ENCODE measurements around the gene C3orf52. TPM values are rescaled to one million over a fixed set of nuclear protein-coding genes. Genes with fewer than 3 reads are reported as not detected.
"Not testable (repeated sequence)": the region's sequence is repeated elsewhere in the genome, so short reads cannot be mapped to it uniquely, and the experiment has no call there.

The C3orf52 gene, protein sequence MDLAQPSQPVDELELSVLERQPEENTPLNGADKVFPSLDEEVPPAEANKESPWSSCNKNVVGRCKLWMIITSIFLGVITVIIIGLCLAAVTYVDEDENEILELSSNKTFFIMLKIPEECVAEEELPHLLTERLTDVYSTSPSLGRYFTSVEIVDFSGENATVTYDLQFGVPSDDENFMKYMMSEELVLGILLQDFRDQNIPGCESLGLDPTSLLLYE
- 1.9 TPM for polyA plus RNA-seq (2012; ENCODE audit: low read depth, missing spikeins)

GRCh38 chr3:112086076-112086854, at the start of gene C3orf52:
Gene C3orf52, plus strand, starts transcription at chr3:112086389. Its CDS starts 19 bp downstream, at chr3:112086408.
- TF ChIP-seq SPI1 (IDR thresholded peaks at IDR 0.05; ENCODE audit: low read depth, low read length), result no peak
- no peak for TF ChIP-seq POLR2A (IDR thresholded peaks at IDR 0.05; ENCODE audit: low read depth, low read length)
- TF ChIP-seq POLR2AphosphoS5 (IDR thresholded peaks at IDR 0.05; ENCODE audit: low read depth, low read length), result no peak
- TF ChIP-seq POU2F2 (IDR thresholded peaks at IDR 0.05; ENCODE audit: low read depth, low read length), result no peak
- TF ChIP-seq TAF1 (IDR thresholded peaks at IDR 0.05; ENCODE audit: low read depth, low read length), result no peak
- no peak for TF ChIP-seq PAX5 (IDR thresholded peaks at IDR 0.05; ENCODE audit: insufficient read depth, low read length, severe bottlenecking)
- peak; percentile 85 for FAIRE-seq

GRCh38 chr3:112037194-112037593, 49.0 kb upstream of the C3orf52 start:
- not testable (repeated sequence) for FAIRE-seq; DNase-seq (ENCODE audit: insufficient read length, low spot score)

More at GRCh38 chr3:112086076-112086854, at the start of gene C3orf52:
- peak; percentile 68 for DNase-seq (ENCODE audit: insufficient read length, low spot score)

- no peak for DNase-seq (ENCODE audit: insufficient read length, low spot score)
- FAIRE-seq, result no peak
- TF ChIP-seq TAF1 (IDR thresholded peaks at IDR 0.05; ENCODE audit: low read depth, low read length) (no peak), SPI1 (IDR thresholded peaks at IDR 0.05; ENCODE audit: low read depth, low read length) (peak; percentile 86)
Measured at GRCh38 chr3:112038863-112039262, 47.3 kb upstream of the C3orf52 start.

GRCh38 chr3:112041321-112041720, 44.9 kb upstream of the C3orf52 start:
- no peak for DNase-seq (ENCODE audit: insufficient read length, low spot score)
- no peak for FAIRE-seq
- no peak for TF ChIP-seq SPI1 (IDR thresholded peaks at IDR 0.05; ENCODE audit: low read depth, low read length)
- no peak for TF ChIP-seq POLR2AphosphoS5 (IDR thresholded peaks at IDR 0.05; ENCODE audit: low read depth, low read length)
- TF ChIP-seq PAX5 (IDR thresholded peaks at IDR 0.05; ENCODE audit: insufficient read depth, low read length, severe bottlenecking), result no peak
- TF ChIP-seq POU2F2 (IDR thresholded peaks at IDR 0.05; ENCODE audit: low read depth, low read length), result no peak

- FAIRE-seq (peak; percentile 64), DNase-seq (ENCODE audit: insufficient read length, low spot score) (no peak)
- TF ChIP-seq TAF1 (IDR thresholded peaks at IDR 0.05; ENCODE audit: low read depth, low read length) (no peak), PAX5 (IDR thresholded peaks at IDR 0.05; ENCODE audit: insufficient read depth, low read length, severe bottlenecking) (no peak)
Measured at GRCh38 chr3:112042842-112043280, 43.3 kb upstream of the C3orf52 start.

DNA sequence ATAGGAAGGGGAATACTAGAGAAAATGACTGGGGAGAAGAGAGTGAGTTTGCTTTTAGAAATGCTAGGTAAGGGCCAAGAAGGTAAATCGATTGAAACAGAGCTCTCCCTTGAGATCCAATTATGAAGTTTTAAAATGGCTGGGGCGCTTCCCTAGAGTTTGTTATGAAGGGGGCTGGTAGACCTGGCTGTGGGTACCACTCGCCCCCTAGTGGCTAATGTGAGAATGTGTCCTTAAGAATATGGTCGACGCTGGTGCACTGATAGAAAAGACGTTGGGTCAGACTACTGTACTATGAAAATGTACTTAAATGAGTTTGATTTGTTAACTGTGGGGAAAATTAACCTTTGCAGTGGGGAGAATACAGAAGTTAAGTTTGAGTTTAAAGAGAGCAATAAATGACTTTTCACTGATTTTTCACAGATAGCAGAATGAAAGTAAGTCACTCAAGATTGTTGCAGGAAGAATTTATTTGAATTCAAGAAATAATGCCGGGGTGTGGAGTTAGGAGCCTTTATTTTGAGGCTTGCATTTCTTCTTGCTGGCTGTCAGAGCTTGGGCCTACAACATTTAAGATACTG, 42.5 kb upstream of the C3orf52 start:
- FAIRE-seq, result peak; percentile 88
- DNase-seq (ENCODE audit: insufficient read length, low spot score), result peak; percentile 24
- TF ChIP-seq TAF1 (IDR thresholded peaks at IDR 0.05; ENCODE audit: low read depth, low read length) (no peak), POLR2A (IDR thresholded peaks at IDR 0.05; ENCODE audit: low read depth, low read length) (no peak), POU2F2 (IDR thresholded peaks at IDR 0.05; ENCODE audit: low read depth, low read length) (no peak), PAX5 (IDR thresholded peaks at IDR 0.05; ENCODE audit: insufficient read depth, low read length, severe bottlenecking) (no peak), SPI1 (IDR thresholded peaks at IDR 0.05; ENCODE audit: low read depth, low read length) (no peak), POLR2AphosphoS5 (IDR thresholded peaks at IDR 0.05; ENCODE audit: low read depth, low read length) (no peak)

- DNase-seq (ENCODE audit: insufficient read length, low spot score) (no peak), FAIRE-seq (no peak)
- no peak for TF ChIP-seq SPI1 (IDR thresholded peaks at IDR 0.05; ENCODE audit: low read depth, low read length)
Measured at GRCh38 chr3:112046599-112046998, 39.6 kb upstream of the C3orf52 start.

- FAIRE-seq (no peak), DNase-seq (ENCODE audit: insufficient read length, low spot score) (no peak)
- TF ChIP-seq TAF1 (IDR thresholded peaks at IDR 0.05; ENCODE audit: low read depth, low read length) (no peak), PAX5 (IDR thresholded peaks at IDR 0.05; ENCODE audit: insufficient read depth, low read length, severe bottlenecking) (no peak), POLR2A (IDR thresholded peaks at IDR 0.05; ENCODE audit: low read depth, low read length) (no peak), POLR2AphosphoS5 (IDR thresholded peaks at IDR 0.05; ENCODE audit: low read depth, low read length) (no peak), POU2F2 (IDR thresholded peaks at IDR 0.05; ENCODE audit: low read depth, low read length) (no peak), SPI1 (IDR thresholded peaks at IDR 0.05; ENCODE audit: low read depth, low read length) (no peak)
Measured at GRCh38 chr3:112047264-112047663, 38.9 kb upstream of the C3orf52 start.

- FAIRE-seq, result no peak
- TF ChIP-seq POLR2A (IDR thresholded peaks at IDR 0.05; ENCODE audit: low read depth, low read length) (no peak), POU2F2 (IDR thresholded peaks at IDR 0.05; ENCODE audit: low read depth, low read length) (no peak), PAX5 (IDR thresholded peaks at IDR 0.05; ENCODE audit: insufficient read depth, low read length, severe bottlenecking) (no peak), TAF1 (IDR thresholded peaks at IDR 0.05; ENCODE audit: low read depth, low read length) (no peak), POLR2AphosphoS5 (IDR thresholded peaks at IDR 0.05; ENCODE audit: low read depth, low read length) (no peak), SPI1 (IDR thresholded peaks at IDR 0.05; ENCODE audit: low read depth, low read length) (no peak)
- DNase-seq (ENCODE audit: insufficient read length, low spot score), result no peak
Measured at GRCh38 chr3:112048911-112049310, 37.3 kb upstream of the C3orf52 start.

DNA sequence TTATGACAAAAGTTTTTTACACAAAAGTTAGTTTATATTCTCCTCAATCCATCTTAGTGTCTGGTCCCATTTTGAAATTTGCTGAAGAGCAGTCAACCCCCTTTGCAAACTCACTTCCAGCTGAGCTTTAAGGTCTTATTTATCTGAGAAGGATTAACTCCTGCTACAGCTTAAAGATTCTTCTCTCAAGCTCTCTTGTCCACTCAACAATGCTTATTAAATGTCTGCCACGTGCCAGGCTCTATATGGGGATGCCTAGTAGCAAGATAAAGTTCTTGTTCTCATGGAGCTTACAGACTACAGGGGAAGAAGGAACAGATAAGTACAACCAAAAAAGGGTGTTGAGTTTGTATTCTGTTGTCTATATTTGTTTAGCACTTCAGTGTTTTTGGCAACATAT, 33.0 kb upstream of the C3orf52 start:
- TF ChIP-seq PAX5 (IDR thresholded peaks at IDR 0.05; ENCODE audit: insufficient read depth, low read length, severe bottlenecking) (no peak), POLR2A (IDR thresholded peaks at IDR 0.05; ENCODE audit: low read depth, low read length) (no peak), SPI1 (IDR thresholded peaks at IDR 0.05; ENCODE audit: low read depth, low read length) (no peak), TAF1 (IDR thresholded peaks at IDR 0.05; ENCODE audit: low read depth, low read length) (no peak), POLR2AphosphoS5 (IDR thresholded peaks at IDR 0.05; ENCODE audit: low read depth, low read length) (no peak), POU2F2 (IDR thresholded peaks at IDR 0.05; ENCODE audit: low read depth, low read length) (no peak)
- no peak for DNase-seq (ENCODE audit: insufficient read length, low spot score)
- no peak for FAIRE-seq

Data from GM12891 (cell line).